IPS-15b (cell line): ENCODE results near the gene NSUN6.

ENCODE experiments used
- H3K27me3 ChIP-seq: one replicate; pipeline ENCODE4 v1.6.1; 2013; ENCODE audit warnings: low read length; ENCODE audit not compliant: control insufficient read depth, insufficient read depth
- H3K36me3 ChIP-seq: one replicate; pipeline ENCODE4 v1.6.1; 2013; ENCODE audit warnings: low read length; ENCODE audit not compliant: control insufficient read depth, insufficient read depth
- H3K4me1 ChIP-seq: one replicate; pipeline ENCODE4 v1.6.1; 2013; ENCODE audit warnings: mild to moderate bottlenecking, low read length; ENCODE audit not compliant: control insufficient read depth, insufficient read depth
- H3K4me3 ChIP-seq: one replicate; pipeline ENCODE4 v1.5.1; 2013; ENCODE audit warnings: low read depth, low read length
- H3K9ac ChIP-seq: one replicate; pipeline ENCODE4 v1.6.1; 2013; ENCODE audit warnings: low read depth, mild to moderate bottlenecking, low read length
- H3K9me3 ChIP-seq: one replicate; pipeline ENCODE4 v1.6.1; 2013; ENCODE audit warnings: mild to moderate bottlenecking, low read length; ENCODE audit not compliant: control insufficient read depth, insufficient read depth

Gene NSUN6

DNA sequence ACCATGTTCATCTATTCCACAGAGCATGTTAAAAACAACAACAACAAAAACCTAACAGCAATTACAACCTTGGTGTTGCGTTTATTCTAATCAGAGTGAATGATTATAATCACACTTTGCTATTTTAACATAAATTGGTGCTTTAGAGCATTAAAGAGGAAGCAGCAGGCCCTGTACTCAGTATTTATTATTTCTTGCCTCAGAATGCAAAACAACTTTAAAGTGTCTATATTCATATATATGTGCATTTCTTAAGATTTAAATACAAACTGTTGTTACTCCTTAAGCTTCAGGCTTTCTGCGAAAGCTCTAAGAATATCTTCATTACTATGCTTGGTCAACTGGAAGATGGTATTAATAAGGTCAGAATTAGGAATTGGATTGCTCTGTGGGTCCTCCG lies 29.4 kb upstream of the NSUN6 start:
- Histone ChIP-seq H3K9me3 (no peaks in the 10 kb centered on the region), H3K27me3 (no peaks in the 10 kb centered on the region), H3K36me3 (no peaks in the 10 kb centered on the region), H3K9ac (no peak overlapping the region), H3K4me1 (no peaks in the 10 kb centered on the region), H3K4me3 (no peak overlapping the region)

GRCh38 chr10:18675086-18675801 lies 23.9 kb upstream of the NSUN6 start:
- Histone ChIP-seq H3K4me3 (no peak overlapping the region), H3K4me1 (no peaks in the 10 kb centered on the region), H3K9ac (no peak overlapping the region), H3K9me3 (no peaks in the 10 kb centered on the region), H3K36me3 (no peaks in the 10 kb centered on the region), H3K27me3 (no peaks in the 10 kb centered on the region)

DNA sequence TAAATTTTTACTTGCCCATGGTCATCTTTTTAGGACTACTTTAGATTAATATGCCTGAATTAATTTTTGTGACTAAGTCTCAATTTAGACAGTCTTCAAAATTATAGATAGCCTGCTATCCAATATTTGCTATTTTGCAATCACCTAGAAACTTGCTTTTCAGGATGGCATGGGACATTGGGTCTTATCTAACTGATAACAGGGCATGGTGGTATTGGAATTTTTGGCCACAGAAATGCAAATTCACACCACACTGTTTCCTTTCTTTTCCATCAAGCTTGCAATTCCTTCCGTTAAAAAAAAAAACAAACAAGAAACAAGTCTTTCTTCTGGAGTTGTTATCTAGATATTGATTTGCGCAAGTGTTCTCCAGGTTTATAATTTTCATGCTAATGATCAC lies 16.6 kb upstream of the NSUN6 start:
- no peaks in the 10 kb centered on the region for H3K27me3 ChIP-seq
- H3K9me3 ChIP-seq, result no peaks in the 10 kb centered on the region
- H3K4me3 ChIP-seq, result no peak overlapping the region
- H3K36me3 ChIP-seq, result no peaks in the 10 kb centered on the region
- H3K9ac ChIP-seq, result no peak overlapping the region
- peaks cover 18% of the 10 kb centered on the region for H3K4me1 ChIP-seq

GRCh38 chr10:18666810-18667209 lies 15.4 kb upstream of the NSUN6 start:
- Histone ChIP-seq H3K27me3 (no peaks in the 10 kb centered on the region), H3K9me3 (no peaks in the 10 kb centered on the region), H3K9ac (no peak overlapping the region), H3K4me1 (peaks cover 18% of the 10 kb centered on the region), H3K4me3 (no peak overlapping the region), H3K36me3 (no peaks in the 10 kb centered on the region)

GRCh38 chr10:18665815-18666558 lies 14.6 kb upstream of the NSUN6 start:
- no peaks in the 10 kb centered on the region for H3K27me3 ChIP-seq
- no peaks in the 10 kb centered on the region for H3K36me3 ChIP-seq
- H3K9ac ChIP-seq, result no peak overlapping the region
- H3K9me3 ChIP-seq, result no peaks in the 10 kb centered on the region
- H3K4me3 ChIP-seq, result no peak overlapping the region
- H3K4me1 ChIP-seq, result peaks cover 22% of the 10 kb centered on the region

GRCh38 chr10:18664841-18665478 lies 13.6 kb upstream of the NSUN6 start:
- H3K9ac ChIP-seq, result no peak overlapping the region

GRCh38 chr10:18660816-18661431 lies 9.5 kb upstream of the NSUN6 start:
- Histone ChIP-seq H3K9me3 (no peaks in the 10 kb centered on the region), H3K4me1 (peaks cover 15% of the 10 kb centered on the region), H3K36me3 (no peaks in the 10 kb centered on the region), H3K27me3 (no peaks in the 10 kb centered on the region), H3K4me3 (peak overlapping the region; percentile 99), H3K9ac (no peak overlapping the region)

More at GRCh38 chr10:18664841-18665478, 13.6 kb upstream of the NSUN6 start:
- Histone ChIP-seq H3K9me3 (no peaks in the 10 kb centered on the region), H3K4me1 (peaks cover 22% of the 10 kb centered on the region), H3K27me3 (no peaks in the 10 kb centered on the region), H3K36me3 (no peaks in the 10 kb centered on the region), H3K4me3 (no peak overlapping the region)

- H3K36me3 ChIP-seq, result no peaks in the 10 kb centered on the region
- H3K27me3 ChIP-seq, result no peaks in the 10 kb centered on the region
- H3K9me3 ChIP-seq, result no peaks in the 10 kb centered on the region
- peak overlapping the region; percentile 99 for H3K4me3 ChIP-seq
- peaks cover 8% of the 10 kb centered on the region for H3K4me1 ChIP-seq
- peak overlapping the region; percentile 97 for H3K9ac ChIP-seq
These were observed 8.6 kb upstream of the NSUN6 start for GRCh38 chr10:18659819-18660535.

DNA sequence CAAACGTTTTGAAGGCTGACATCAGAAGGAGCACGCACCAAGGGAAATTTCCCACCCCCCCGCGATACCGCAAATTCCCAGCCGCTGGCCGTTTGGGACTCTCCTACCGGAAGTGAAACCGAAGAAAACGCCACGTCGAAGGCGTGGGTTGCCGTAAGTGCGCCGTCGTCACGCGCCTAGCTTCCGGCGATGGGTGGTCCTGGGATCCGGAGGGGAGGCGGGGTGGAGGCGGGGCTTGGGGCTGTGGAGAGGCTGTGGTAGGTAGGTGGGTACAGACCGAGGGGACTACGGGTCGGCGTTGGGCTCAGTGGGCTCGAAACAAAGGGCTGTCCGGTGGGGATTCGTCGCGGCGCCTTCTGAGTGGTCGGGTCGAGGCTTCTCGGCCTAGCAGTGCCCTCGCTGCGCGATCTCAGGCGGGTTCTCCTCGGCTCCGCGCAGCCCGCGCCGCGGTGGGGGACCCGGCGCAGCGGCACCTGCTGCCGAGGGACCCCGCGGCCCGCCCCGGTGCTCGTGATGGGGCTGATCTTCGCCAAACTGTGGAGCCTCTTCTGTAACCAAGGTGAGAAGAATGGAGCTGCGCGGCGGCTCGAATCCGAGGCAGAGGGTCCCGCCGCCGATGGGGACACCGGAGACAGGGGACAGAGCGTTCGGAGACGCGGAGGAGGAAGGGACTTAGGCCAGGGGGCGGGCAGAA lies 7.9 kb upstream of the NSUN6 start, which contains the start of gene ARL5B:
Gene ARL5B, plus strand, starts transcription at position 307 of the 694 bp plus-strand sequence. Its CDS starts 207 bp downstream, at position 514.
- Histone ChIP-seq H3K36me3 (no peaks in the 10 kb centered on the region), H3K9ac (peak within 1 kb of the TSS; percentile 99), H3K4me1 (peaks cover 8% of the 10 kb centered on the region), H3K4me3 (peak within 1 kb of the TSS; percentile 99), H3K27me3 (no peaks in the 10 kb centered on the region), H3K9me3 (no peaks in the 10 kb centered on the region)

- Histone ChIP-seq H3K36me3 (no peaks in the 10 kb centered on the region), H3K4me1 (peaks cover 8% of the 10 kb centered on the region), H3K4me3 (peak overlapping the region; percentile 99), H3K9ac (peak overlapping the region; percentile 99), H3K9me3 (no peaks in the 10 kb centered on the region), H3K27me3 (no peaks in the 10 kb centered on the region)
These were observed 7.1 kb upstream of the NSUN6 start for GRCh38 chr10:18658271-18659124.
